AG09319 (cell line): ENCODE results near the gene ITPKA.

Experiments used
- DNase-seq: peaks from one replicate; pipeline ENCODE4 v3.0.0-alpha.2; 2010; ENCODE audit warnings: low read depth; ENCODE audit errors: extremely low read depth
- CTCF ChIP-seq: IDR thresholded peaks from 2 replicates; pipeline ENCODE4 v1.5.1; 2011; ENCODE audit warnings: low read depth, mild to moderate bottlenecking, inconsistent platforms, low read length, moderate library complexity

ITPKA gene

DNA sequence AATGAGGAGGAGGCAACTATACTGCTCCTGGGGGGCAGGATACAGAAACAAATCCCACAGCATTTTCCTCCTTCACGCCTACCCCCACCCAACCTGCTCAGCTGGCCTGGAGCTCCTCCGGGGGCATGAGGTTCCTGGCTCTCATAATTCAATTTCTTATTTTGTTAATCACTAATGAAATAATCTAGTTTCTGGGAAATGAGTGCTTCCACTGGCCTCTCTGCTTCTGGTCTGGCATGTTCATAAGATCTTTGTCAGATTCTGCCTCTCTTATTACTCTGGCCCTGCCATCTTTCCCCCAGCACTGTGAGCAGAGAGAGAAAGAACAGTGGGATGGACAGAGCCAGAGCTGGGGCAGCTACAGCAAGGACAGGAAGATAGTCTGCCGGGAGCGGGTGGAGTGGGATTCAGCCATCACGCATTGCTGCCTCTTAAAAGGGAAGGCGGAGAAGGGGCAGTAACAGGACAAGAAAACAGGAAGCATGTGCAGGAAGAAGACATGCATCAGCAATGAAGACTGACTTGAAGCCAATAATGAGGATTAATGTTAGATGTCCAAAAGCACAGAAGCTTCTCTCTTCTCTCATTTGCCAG is 36.8 kb downstream of the ITPKA start:
- TF ChIP-seq CTCF, result no peak
- no peak for DNase-seq

DNA sequence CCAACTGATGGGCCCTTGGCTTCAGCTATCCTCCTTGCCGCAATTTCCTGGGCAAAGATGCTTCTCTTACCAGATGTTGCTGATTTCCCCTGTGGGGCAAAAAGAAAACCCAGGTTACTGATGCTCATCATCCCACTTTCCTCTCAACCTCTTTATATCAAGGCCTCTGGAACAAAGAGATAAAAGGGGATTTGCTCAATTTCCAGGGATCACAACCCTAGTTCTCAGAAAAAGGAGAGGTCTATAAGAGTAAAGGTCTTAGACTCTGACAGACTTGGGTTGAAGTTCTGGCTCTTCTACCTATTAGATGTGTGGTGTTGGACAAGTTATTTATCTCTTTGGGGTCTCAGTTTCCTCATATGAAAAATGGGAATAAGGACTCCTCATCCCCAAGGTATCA is 41.9 kb downstream of the ITPKA start:
- TF ChIP-seq CTCF, result no peak

GRCh38 chr15:41536866-41537265 is 43.2 kb downstream of the ITPKA start:
- no peak for TF ChIP-seq CTCF
- no peak for DNase-seq

More for the DNA sequence above, 41.9 kb downstream of the ITPKA start:
- DNase-seq, result no peak

GRCh38 chr15:41543521-41543870 is 49.8 kb downstream of the ITPKA start:
- TF ChIP-seq CTCF, result no peak
- DNase-seq, result no peak

GRCh38 chr15:41544650-41545015 is 51.0 kb downstream of the ITPKA start:
- no peak for DNase-seq
- TF ChIP-seq CTCF, result no peak

- no peak for DNase-seq
- no peak for TF ChIP-seq CTCF
These were observed 51.5 kb downstream of the ITPKA start for GRCh38 chr15:41545218-41545617.

- TF ChIP-seq CTCF, result no peak
- no peak for DNase-seq
These were observed 53.4 kb downstream of the ITPKA start for GRCh38 chr15:41546851-41547786.
